HG03342 (cell line): Measurements from ENCODE around the gene FAM219B.
"Not testable (repeated sequence)": the region's sequence is repeated elsewhere in the genome, so short reads cannot be mapped to it uniquely, and the experiment has no call there.

Experiments used
- ATAC-seq: cut with Tn5 transposase; IDR thresholded peaks from one replicate; pipeline ENCODE4 v1.9.1; 2021; ENCODE audit warnings: mild to moderate bottlenecking, moderate library complexity; ENCODE audit not compliant: unreplicated experiment

Gene FAM219B

GRCh38 chr15:74904190-74904805, 2.4 kb downstream of the FAM219B start:
- no peak for ATAC-seq

- ATAC-seq, result no peak
These were observed 3.0 kb downstream of the FAM219B start for GRCh38 chr15:74903676-74904075.

- ATAC-seq, result no peak
These were observed 4.2 kb downstream of the FAM219B start for GRCh38 chr15:74902295-74903075.

GRCh38 chr15:74901612-74902063, 5.0 kb downstream of the FAM219B start:
- ATAC-seq, result no peak

GRCh38 chr15:74897300-74897701, 9.3 kb downstream of the FAM219B start:
- no peak for ATAC-seq

GRCh38 chr15:74896316-74896715, 10.3 kb downstream of the FAM219B start:
- no peak for ATAC-seq

DNA sequence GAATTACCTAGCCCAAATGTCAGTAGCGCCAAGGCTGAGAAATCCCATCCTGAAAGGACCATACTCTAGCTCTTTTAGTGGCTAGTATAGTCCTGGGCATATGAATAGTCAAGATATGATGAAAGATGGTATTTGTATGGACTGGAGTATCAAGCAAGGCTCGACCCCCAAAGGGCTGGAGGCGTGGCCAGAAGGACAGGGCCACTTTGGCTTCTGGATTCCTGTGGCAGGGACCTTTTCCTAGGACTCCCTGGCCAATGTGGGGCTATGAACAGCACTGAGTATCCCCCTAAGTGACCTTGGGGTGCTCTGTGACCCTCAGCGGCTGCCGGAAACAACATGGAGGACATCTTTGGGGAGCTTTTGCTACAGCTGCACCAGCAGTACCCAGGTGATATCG, 10.8 kb downstream of the FAM219B start:
- no peak for ATAC-seq

DNA sequence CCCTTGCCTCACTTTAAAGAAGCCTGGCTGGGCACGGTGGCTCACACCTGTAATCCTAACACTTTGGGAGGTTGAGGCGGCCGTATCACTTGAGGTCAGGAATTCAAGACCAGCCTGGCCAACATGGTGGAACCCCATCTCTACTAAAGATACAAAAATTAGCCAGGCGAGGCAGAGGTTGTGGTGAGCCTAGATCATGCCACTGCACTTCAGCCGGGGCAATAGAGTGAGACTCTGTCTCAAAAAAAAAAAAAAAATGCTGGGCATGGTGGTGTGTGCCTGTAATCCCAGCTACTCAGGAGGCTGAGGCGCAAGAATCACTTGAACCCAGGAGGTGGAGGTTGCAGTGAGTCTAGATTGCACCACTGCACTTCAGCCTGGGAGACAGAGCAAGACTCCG, 12.3 kb downstream of the FAM219B start:
- ATAC-seq, result not testable (repeated sequence)

- no peak for ATAC-seq
These were observed 13.0 kb downstream of the FAM219B start for GRCh38 chr15:74893627-74894026.

GRCh38 chr15:74892931-74893330, 13.7 kb downstream of the FAM219B start:
- no peak for ATAC-seq

GRCh38 chr15:74892313-74892712, 14.3 kb downstream of the FAM219B start:
- ATAC-seq, result no peak

- ATAC-seq, result no peak
These were observed 15.2 kb downstream of the FAM219B start for GRCh38 chr15:74891469-74891868.

DNA sequence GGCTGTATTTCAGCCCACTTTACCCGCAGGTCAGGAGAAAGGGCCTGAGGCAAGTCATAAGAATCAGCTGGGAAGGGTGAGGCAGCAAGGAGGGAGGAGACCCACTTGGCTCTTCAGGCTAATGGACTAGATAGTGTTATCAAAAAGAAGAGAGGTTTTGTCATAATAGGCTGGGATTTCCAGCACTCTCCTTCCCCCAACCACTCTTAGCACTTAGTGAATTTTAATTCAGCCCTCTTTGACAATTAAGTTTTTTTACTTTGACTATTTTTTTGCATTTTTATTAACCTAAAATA, 16.0 kb downstream of the FAM219B start:
- ATAC-seq, result no peak

DNA sequence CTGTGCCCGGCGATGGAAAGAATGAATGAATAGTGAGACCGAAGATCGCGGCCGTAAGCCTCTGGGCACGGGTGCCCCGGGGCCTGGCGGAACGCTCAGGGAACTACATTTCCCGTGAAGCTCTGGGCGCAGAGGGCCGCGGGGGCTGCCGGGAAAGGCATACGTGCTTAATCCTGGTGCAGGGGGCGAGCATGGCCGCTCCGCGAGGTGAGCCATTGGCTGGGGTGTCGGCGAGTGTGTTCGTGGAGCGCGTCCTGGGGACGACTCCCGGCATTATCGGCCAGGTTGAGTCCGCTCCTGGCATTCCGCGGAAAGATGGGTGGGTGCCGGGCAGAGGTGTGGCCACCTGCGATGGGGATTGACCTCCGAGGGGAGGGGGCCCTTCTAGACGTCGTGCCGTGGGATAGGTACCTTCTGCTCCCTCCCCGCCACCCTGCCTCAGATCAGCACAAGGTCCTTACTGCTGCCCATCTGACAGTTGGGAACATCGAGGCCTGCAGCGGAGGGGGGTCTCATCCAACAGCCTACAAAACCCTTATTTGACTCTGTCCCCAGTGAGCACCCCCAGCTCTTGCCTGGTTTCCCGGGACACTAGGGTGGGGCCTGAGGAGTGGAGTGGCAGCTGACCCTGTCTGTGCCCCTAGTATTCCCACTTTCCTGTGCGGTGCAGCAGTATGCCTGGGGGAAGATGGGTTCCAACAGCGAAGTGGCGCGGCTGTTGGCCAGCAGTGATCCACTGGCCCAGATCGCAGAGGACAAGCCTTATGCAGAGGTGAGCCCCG, 16.6 kb downstream of the FAM219B start, which contains the start of gene MPI:
Gene MPI (plus strand): TSS at position 160 of the 782 bp plus-strand sequence. CDS start 32 bp downstream, at position 192.
- peak; percentile 94 for ATAC-seq

GRCh38 chr15:74889390-74889882, 17.2 kb downstream of the FAM219B start:
- ATAC-seq, result no peak

DNA sequence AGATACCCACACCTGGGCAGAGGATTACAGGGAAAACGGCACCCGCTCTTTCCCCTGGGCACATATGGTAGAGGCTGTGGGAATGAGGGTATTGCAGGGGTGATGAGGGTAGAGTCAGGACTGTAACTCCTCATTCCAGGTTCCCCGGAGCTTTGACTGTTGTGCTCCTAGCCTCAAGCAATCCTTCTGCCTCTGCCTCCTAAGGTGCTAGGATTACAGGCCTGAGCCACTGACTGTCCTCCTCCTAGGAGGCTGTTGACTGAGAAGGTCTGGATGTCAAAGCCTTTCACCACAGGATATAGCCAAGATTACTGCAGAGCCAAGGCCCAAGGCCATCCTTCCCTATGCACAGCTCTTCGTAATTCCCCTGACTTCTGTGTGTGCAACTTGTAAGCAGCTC, 17.9 kb downstream of the FAM219B start:
- no peak for ATAC-seq

DNA sequence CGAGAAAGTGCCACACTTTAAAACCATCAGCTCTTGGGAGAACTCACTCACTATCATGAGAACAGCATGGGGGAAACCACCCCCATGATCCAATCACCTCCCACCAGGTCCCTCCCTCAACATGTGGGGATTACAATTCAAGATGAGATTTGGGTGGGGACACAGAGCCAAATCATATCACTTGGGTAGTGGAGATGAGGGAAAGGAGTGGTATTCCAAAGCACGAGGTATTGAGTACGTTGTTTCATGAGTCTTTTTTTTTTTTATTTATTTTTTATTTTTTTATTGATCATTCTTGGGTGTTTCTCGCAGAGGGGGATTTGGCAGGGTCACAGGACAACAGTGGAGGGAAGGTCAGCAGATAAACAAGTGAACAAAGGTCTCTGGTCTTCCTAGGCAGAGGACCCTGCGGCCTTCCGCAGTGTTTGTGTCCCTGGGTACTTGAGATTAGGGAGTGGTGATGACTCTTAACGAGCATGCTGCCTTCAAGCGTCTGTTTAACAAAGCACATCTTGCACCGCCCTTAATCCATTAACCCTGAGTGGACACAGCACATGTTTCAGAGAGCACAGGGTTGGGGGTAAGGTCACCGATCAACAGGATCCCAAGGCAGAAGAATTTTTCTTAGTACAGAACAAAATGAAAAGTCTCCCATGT, 19.0 kb downstream of the FAM219B start:
- not testable (repeated sequence) for ATAC-seq

DNA sequence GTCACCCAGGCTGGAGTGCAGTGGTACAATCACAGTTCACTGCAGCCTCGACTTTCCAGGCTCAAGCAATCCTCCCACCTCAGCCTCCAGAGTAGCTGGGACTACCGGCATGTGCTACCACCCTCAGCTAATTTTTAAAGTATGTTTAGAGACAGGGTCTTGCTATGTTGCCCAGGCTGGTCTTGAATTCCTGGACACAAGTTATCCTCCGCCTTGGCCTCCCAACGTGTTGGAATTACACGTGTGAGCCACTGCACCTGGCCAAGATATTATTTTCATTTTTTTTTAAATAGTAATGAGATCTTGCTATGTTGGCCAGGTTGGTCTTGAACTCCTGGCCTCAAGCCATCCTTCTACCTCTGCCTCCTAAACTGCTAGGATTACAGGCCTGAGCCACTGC, 21.2 kb downstream of the FAM219B start:
- no peak for ATAC-seq

GRCh38 chr15:74884428-74885223, 22.0 kb downstream of the FAM219B start:
- ATAC-seq, result no peak

DNA sequence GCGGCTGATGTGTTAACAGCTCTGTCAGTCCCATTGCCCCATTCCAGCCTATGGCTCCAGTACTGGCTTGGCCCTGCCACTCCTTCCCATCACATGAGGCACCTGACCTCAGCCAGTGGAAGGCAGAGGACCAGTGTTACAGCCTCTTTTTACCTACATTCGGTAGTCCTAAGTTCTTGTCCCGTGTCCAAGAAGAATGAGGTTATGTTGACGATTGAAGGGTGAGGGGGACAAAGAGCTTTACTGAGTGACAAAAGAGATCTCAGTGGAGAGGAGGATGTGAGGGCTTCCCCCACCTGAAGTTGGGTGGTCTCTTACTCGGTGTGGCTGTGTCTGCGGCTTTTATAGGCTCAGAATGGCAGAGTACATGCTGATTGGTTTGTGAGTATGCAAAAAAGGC, 24.1 kb downstream of the FAM219B start:
- ATAC-seq, result no peak
